ENCODE measurements around the gene FERMT2.

FERMT2 gene

GRCh38 chr14:52821805-52822250 is 129.0 kb downstream of the FERMT2 start:
- TF ChIP-seq MAX (IDR thresholded peaks at IDR 0.05): no peak
- no peak for TF ChIP-seq YY1 (IDR thresholded peaks at IDR 0.05; ENCODE audit: low read depth)
- TF ChIP-seq EGR1 (IDR thresholded peaks at IDR 0.05): no peak
- no peak for TF ChIP-seq CEBPB (IDR thresholded peaks at IDR 0.05)
- no peak for TF ChIP-seq EP300 (IDR thresholded peaks at IDR 0.05; ENCODE audit: borderline replicate concordance)
- no peak for TF ChIP-seq CREB1 (IDR thresholded peaks at IDR 0.05; ENCODE audit: low read depth)
- no peak for TF ChIP-seq NFIC (IDR thresholded peaks at IDR 0.05)

- TF ChIP-seq RAD21 (IDR thresholded peaks at IDR 0.05; ENCODE audit: low read depth): no peak
- TF ChIP-seq YY1 (IDR thresholded peaks at IDR 0.05; ENCODE audit: low read depth): no peak
These were observed 142.7 kb downstream of the FERMT2 start for GRCh38 chr14:52808101-52808500.
